HG02840 (cell line): Measurements from ENCODE around the gene TMEM190.

ENCODE experiments used
- ATAC-seq: cut with Tn5 transposase; IDR thresholded peaks from one replicate; pipeline ENCODE4 v1.9.1; 2021; ENCODE audit warnings: mild to moderate bottlenecking, moderate library complexity, moderate number of reproducible peaks; ENCODE audit not compliant: unreplicated experiment, low FRiP score

TMEM190 gene

DNA sequence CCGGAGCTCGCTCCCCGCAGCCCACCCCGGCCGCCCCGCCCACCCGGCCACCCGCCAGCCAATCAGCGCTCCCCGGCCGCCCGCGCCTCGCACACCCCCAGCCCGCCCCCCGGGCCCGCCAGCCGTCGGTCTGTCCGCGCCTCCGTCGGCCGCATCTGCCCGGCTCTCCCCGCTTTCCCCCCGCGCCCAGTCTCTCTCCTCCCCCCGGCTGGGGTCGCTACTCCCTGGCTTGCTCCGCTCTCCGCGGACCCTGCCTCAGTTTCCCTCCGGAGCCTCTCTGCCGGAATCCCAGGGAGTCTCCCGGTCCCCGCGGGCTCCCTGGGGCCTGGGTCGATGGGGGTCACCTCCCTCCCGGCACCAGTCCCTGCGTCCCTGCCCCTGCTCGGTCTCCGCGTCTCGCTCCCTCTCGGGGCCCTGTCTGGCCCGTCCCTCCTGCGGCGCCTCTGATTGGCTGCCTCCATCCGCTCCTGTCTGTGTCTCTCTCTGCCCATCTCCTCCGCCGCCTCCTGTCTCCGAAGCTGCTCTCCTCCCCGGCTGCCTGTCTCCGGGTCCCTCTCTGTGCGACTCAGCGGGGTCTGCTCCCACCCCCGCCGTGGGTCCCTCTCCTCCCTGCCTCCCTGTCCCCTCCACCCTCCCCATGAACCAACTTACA is 6.8 kb upstream of the TMEM190 start:
- no peak for ATAC-seq

DNA sequence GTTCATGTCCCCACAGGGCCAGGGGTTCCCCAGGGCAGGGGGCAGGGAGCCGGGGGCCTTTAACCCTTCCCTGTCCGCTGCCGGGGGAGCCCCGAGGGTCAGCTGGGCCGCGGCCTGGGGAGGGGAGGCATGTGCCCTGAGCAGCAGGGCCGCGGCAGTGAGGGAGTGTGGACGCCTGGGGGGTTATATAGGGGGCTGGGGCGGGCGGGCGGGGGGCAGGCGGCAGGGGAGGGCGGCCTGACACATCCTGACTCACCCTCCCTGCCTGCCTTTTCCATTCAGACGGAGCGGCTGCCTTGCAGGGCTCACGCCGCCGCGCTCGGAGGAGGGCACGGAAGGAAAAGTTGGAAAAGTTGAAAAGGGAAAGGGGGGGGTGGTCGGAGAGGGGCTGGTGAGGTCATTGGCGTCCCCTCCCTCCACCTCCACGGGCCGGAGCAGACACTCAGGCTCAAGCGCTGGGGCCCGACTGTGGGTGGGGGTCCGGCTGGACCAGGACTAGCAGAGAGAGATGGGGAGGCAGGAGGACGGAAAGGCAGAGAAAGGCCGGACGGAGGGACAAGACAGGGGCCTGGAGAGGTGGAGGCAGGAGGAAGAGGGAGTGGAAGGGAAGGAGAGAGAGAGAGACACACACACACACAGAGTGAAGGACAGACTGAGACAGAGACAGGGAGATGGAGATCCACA is 6.2 kb upstream of the TMEM190 start, which contains the start of gene IL11:
Gene IL11, minus strand, starts transcription at position 159 of the 684 bp plus-strand sequence. Its CDS starts 153 bp downstream, at position 6.
- ATAC-seq, result no peak

DNA sequence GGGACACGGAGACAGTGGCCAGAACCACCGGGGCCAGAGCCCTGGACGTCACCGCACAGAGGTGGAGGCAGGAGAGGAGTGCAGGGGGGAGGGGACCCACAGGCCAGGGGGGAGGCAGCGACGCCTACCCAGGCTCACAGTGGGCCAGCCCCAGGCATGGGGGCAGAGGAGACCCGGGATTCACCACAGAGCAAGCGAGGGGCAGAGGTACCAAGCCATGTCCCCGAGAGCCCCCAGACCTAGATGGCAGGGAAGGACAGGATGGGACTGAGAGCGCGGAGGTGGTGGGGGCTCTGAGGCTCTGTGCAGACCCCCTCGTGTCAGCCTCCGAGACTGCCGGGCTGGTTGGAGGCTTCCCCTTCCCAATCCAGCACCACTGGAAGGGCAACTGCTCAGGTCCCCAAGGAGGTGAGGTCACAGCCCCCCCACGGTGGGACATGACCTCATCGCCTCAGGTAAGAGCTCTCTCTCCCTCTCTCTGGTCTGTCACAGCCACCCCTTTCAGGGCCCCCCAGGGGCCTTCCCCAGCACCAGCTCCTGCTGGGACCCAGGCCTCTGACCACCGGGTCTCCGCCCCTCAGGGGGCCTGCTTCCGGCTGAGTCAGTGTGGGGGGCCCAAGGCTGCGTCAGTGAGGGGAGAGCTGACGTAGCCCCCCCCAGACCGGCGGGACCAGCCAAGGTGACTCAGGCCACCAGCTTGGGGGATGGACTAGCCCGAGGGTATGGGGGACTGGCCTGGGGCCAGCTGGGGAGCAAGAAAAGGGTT is 4.1 kb upstream of the TMEM190 start:
- ATAC-seq, result no peak

DNA sequence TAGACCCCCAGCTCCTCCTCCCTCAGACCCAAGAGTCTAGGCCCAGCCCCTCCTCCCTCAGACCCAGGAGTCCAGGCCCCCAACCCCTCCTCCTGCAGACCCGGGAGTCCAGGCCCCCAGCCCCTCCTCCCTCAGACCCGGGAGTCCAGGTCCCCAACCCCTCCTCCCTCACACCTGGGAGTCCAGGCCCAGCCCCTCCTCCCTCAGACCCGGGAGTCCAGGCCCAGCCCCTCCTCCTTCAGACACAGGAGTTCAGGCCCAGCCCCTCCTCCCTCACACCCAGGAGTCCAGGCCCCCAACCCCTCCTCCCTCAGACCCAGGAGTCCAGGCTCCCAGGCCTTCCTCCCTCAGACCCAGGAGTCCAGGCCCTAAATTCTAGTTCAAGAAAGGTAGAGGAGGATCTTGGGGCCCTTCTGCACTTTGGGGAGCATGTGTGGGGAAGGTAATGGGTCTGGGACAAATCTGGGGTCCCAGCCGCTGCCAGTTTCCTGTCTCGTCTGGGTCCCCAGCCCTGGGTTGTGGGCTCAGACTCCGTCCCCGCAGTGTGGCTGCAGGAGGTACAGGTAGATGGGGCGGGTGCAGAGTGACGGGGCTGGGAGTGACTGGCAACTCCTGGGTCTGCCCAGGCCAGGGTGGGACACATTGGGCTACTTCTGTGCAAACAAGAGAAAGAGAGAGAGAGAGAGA is 3.2 kb upstream of the TMEM190 start:
- ATAC-seq, result no peak

DNA sequence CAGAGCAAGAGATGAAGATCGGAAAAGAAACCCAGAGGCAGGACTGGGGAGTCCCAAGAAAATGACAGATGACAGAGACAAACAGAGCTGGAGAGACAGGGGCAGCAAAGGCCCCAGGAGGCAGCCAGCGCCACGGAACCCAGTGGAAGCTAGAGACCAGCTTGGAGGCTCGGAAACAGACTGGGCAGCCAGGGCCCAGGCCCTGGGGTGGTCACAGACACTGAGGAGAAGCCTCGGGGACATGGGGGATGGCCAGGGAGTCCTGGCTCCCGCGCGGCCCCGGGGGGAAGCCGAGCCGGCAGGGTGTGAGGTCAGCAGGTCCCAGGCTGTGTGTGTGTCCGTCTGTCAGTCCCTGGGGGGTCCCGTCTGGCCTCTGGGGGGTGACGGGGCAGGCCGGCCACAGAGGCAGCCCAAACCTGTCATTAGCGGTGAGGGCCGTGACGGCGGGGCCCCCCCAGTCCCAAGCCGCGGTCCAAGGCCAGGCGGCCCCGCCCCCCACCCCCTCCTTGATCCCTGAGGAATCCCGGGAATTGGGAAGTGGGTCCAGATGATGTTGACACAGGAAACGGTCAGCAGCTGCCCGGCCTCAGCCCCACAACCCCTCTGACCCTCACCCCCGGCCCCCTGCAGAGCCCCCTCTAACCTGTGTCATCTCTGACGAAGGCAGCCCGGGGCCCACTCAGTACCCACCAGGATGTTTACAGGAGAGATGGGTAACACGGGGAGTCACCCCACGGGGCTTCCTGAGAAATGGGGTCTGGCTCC is 2.5 kb upstream of the TMEM190 start:
- ATAC-seq, result no peak

DNA sequence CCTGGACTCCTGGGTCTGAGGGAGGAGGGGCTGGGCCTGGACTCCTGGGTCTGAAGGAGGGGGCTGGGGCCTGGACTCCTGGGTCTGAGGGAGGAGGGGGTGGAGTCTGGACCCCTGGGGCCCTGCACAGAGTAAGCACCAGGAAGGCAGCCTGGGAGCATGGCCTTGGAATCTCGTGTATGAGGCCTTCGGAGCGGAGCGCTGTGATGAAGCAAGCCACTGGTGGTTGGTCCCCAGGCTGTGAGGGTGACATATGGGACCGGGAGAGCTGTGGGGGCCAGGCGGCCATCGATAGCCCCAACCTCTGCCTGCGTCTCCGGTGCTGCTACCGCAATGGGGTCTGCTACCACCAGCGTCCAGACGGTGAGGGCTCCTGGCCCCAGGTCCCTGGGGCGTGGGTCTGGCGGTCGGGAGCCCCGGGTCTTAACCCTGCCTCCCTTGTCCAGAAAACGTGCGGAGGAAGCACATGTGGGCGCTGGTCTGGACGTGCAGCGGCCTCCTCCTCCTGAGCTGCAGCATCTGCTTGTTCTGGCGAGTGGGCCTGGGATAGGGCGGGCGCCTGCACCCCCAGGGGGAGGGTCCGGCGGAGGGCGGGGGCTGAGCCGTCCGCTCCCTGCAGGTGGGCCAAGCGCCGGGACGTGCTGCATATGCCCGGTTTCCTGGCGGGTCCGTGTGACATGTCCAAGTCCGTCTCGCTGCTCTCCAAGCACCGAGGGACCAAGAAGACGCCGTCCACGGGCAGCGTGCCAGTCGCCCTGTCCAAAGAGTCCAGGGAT is 918 bp downstream of the TMEM190 start:
- no peak for ATAC-seq

DNA sequence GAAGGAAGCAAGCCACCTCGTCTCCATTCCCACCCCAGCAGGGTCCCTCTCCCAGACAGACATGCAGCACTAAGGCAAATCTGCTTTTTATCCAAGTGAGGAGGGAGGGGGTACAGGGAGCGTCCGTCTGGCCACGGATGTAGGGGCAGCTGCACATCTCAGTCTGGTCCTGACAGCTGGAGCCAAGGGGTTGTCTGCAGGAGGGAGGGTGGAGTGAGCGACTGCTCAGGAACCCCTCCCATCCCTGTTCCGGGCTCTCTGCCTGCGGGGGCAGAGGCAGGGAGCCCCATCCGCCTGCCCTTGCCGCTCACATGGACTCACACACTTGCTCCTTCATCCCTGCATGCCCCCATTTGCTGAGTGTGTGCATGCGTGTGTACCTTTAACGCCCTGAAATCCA is 2.5 kb downstream of the TMEM190 start:
- ATAC-seq, result no peak

DNA sequence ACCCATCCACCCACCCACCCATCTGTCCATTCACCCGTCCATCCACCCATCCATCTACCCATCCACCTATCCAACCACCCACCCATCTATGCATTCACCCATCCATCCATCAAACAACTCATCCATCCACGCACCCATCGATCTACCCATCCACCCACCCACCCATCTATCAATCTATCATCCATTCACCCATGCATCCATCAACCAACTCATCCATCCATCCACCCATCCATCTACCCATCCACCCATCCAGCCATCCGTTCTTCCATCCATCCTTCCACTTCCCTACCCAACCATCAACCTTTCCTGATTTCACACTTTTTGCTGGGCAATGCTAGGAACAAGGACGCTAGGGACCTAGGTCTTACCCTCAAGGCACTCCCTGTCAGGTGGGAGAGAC is 5.4 kb downstream of the TMEM190 start:
- ATAC-seq, result no peak

DNA sequence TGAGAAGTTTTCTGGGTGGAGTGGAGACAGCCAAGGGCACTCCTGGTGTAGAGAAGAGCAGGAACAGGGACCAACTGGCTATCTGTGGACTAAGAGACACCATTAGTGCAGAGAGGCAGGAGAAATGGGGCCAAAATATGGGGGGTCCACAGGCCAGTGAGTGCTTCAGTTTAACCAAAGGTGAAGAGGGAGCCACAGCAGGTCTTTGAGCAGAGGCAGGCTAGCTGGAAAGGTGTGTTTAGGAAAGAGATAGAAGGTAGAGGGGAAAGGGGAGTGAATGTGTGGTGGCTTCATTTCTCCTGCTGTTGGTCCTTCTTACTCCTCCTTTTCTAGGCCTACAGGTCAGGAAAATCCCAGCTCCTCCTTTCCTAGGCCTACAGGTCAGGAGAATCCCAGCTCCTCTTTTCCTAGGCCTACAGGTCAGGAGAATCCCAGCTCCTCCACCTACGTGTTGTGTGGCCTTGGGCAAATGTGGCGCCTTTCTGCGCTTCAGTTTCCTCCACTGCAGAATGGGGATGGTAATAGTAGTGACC is 6.0 kb downstream of the TMEM190 start:
- no peak for ATAC-seq

DNA sequence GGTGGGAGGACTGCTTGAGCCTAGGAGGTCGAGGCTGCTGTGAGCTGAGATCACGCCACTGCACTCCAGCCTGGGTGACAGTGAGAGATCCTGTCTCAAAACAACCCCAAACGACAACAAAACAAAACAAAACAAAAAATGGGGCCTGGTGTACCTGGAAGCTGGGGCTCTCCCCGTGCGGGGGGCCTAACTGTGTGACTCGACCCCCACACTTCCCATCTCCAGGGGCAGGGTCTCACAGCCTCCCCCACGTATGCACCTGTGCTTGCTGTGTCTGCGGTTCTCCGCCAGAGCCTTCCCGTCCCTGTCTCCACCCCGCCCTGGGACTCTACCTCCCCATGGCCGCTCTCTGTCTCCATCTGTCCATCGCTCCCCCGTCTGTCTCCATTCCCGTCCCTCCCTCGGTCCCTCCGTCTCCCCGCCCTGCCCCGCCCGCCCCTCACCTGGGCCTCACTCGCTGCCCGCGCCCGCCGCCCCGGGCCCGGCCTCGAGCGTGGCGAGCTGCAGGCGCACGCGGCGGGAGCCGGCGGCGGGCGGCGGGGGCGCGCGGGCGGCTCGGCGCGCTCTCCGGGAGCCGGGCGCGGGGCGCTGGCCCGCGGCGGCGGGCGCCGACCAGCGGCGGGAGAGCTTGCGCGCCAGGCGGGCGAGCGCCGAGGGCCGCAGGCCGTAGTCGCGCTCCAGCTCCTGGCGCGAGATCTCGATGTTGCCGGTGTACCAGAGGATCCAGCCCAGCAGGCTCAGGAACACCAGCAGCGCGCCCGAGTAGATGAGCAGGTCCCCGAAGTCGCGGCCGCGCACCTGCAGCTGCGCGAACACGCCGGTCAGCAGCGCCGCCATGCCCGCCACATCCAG is 6.9 kb downstream of the TMEM190 start:
- no peak for ATAC-seq

DNA sequence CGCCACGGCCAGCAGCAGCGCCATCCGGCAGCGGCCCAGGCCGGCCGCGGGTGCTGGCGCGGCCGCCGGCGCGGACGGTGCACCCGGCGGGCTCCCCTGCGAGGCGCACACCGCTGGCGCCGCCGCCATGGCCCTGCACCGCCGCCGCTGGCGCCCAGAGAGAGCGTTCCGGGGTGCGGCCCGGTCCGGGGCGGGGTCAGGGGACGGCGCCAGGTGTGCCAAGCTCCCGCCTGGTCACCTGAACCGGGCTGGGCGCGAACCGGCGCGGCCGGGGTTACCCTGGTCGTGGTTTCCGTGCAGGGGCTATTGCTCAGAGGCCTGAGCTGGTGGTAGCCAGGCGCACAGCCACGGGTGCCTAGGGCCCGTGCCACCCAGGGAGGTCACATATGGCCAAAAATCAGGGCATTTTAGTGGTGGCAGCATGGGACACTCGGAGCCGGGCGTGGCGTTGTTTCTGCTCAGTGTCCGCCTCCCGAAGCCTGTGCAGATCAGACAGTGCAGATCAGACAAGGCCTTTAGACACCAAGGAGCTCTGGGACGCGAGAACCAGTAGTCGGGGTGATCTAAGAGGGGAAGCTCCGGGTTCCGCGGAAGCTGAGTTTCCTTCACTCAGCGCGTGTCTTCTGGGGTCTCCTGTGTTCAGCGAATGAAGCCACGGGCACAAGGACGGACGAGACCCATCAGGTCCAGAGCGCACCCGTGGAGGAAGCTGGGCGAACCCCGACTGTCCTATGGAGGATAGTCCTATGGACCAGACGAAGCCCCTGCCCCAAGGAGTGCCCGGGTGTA is 7.7 kb downstream of the TMEM190 start, which contains the start of gene TMEM238:
Gene TMEM238, minus strand, starts transcription at position 162 of the 789 bp plus-strand sequence. Its CDS starts 33 bp downstream, at position 129.
- ATAC-seq, result no peak

DNA sequence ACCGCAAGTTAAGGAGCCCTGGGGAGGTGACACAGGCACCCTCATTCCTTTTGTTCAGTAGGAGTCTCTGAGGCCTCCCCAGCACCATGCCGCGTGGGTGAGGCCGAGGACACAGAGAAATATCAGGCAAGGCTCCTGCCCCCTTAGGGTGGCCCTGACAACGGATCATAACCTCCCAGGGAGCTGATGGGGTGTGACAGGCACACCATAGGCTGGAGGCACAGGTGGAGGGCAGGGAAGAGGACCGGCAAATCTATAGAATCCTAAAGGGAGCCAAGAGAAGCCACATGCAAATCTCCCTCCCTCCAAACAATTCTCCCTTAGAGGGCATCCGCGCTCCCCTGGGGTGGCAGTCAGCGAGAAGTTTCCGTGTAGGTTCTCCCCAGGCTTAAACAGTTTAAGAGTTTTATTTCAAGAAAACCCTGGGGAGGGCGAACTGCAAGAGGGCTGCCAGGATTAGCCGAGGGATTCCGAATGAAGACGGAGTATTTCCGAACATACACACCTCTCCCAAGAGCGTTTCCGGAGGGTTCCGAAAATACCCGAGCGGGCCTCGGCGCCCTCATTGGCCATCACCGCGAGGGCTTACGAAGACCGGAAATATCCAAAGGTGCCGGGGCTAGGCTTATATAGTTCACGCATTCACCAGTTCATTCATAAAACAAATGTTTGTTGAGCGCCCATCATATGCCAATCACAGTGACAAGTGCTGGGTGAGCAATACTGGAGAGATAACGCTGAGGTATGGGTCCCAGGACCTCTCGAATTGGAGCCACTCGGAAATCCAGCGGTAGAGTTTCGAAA is 8.5 kb downstream of the TMEM190 start:
- ATAC-seq, result peak; percentile 57

DNA sequence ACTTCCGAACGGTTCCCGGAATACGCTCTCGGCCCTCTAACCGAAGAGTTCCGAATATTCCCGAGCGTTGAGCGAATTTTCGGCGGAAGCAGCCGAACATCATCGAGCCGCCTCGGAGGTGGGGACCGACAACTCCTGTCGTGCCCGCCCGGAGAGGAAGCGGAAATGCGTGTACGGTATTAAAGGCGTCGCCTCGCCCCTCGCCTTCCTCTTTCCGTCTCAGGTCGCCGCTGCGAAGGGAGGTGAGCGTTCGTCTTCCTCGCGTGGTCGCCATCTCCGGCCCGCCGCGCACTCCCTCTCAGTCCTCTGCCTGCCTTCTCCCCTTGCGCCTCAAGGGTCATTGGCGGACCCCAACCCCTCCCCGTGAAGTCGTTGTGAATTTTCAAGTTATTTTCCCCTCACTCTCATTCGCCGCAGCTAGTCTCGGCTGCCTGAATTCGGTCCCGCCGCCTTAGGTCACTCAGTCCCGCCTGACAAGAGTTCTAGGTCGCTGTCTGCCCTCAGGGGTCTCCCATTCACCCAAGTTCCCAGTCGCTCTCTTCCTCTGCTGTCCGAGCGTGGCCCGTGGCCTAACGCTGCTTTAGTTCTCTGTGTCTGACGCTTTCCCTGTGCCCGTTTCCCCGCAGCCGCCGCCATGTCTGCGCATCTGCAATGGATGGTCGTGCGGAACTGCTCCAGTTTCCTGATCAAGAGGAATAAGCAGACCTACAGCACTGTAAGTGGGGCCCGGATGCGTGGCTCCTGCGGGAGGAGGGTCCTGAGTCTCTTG is 9.3 kb downstream of the TMEM190 start, which contains the start of gene RPL28:
Gene RPL28, plus strand, starts transcription at position 209 of the 769 bp plus-strand sequence. Its CDS starts 426 bp downstream, at position 635.
- ATAC-seq, result peak; percentile 65

DNA sequence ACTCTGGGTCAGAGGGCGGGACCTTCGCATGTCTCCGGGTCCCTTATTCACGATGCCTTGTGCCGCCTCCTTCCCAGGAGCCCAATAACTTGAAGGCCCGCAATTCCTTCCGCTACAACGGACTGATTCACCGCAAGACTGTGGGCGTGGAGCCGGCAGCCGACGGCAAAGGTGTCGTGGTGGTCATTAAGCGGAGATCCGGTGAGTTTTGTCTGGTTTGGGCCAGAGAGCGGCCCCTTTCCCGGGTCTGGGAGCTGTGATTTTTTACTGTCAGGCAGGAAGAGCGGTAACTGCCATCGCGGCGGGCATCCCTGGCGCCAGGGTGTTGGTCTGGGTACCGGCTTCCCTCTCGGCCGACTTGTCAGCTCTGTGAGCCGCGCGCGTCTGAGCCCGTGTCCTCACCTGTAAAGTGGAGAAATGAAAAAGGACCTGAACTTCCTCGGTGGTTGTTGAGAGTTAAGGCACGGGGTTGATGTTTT is 9.9 kb downstream of the TMEM190 start:
- no peak for ATAC-seq

DNA sequence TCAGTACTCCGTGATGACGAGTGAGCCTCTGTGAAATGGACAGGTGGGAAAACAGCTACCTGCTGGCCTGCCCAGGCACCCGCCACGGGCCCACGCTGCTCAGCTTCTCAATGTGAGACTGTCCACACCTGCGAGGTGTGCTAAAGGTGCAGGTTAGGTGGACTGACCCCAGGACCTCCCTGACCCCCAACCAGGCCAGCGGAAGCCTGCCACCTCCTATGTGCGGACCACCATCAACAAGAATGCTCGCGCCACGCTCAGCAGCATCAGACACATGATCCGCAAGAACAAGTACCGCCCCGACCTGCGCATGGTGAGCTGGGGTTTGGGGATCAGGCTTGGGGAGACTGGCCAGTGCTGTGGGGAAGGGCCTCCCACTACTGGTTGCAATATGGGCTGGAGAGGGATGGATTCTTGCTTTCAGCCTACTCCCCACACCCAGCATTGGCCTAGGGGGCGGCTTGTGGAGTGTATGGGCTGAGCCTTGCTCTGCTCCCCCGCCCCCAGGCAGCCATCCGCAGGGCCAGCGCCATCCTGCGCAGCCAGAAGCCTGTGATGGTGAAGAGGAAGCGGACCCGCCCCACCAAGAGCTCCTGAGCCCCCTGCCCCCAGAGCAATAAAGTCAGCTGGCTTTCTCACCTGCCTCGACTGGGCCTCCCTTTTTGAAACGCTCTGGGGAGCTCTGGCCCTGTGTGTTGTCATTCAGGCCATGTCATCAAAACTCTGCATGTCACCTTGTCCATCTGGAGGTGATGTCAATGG is 11.3 kb downstream of the TMEM190 start:
- ATAC-seq, result no peak
